A549 treated with AZD9567 at 1 μM for 4 hours (cell line): ENCODE data around the gene LONRF2. TPM values are rescaled to one million over a fixed set of nuclear protein-coding genes. Genes with fewer than 3 reads are reported as not detected.

Source experiments
- total RNA-seq: library from RNA; stranded (reverse); fragments of 200-300 nt; extraction: Qiagen RNA extraction; gene quantifications from 5 replicates; pipeline ENCODE4 v1.2.3, GENCODE V29; 2022; ENCODE audit not compliant: insufficient read depth

LONRF2 gene
- 2.1 to 3.1 TPM (median 2.5 TPM) in 5 replicates for total RNA-seq

DNA sequence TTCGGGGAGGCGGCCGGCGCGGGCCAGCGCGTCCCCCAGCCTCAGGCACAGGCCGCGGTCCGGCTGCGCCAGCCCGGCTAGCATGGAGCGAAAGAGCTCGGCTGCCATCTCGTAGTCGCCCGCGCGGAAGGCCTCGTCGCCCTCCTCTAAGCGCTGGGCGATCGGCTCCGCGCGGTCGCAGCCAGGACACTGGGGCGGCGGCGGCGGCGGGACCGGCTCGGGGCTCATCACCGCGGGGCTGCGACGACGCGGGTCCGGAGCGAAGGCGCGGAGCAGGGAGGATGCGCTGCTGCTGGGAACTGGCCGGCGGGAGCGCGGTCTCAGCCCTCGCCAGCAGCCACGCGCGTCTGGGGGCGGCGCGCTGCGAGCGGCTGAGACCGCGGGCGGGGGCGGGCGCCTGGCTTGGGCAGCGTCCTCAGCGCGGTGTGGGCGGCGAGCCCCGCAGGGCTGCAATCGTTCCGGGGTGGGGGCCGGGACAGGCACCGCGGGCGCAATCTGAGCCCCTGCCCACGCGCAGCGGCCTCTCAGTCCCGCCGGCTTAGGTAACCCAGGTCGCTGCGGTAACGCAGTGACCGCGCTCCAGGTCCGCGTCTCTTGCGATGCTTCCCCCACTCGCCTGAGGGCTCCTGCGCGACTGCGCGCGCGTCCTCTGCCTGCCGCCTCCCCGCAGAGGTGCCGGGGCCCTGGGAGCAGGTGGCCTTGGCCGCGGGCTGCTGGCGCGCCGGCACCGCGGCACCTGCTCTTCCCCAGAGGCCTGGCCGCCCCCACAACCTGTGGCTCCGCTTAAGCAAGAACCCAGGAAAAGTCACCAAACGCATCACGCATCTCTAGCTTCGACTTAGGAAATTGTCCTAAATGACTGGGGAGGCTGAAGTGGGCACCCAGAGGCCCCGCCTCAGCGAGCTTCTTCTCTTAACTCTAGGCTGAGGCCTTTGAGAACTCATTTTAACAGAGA lies at the start of gene LONRF2:
Gene LONRF2 (minus strand): TSS at position 636 of the 955 bp plus-strand sequence. CDS start 408 bp downstream, at position 228.

Other genes with a start within 250 kb of the LONRF2 start
- gene AFF3, start 179.9 kb downstream of the LONRF2 start, total RNA-seq: 0.01 to 0.13 TPM (median 0.03 TPM) in 4 of 5 replicates, not detected in the other
- gene CHST10, start 95.2 kb upstream of the LONRF2 start, total RNA-seq: 13.3 to 24.3 TPM (median 14.7 TPM) in 5 replicates
- not detected in 5 replicates for gene NMS, start 148.0 kb upstream of the LONRF2 start, total RNA-seq
- 37.0 to 53.7 TPM (median 38.5 TPM) in 5 replicates for gene PDCL3, start 240.5 kb upstream of the LONRF2 start, total RNA-seq